Effector memory CD8-positive, alpha-beta T cell (primary cell): ENCODE results near the gene CD274.
"Not testable (repeated sequence)": the region's sequence is repeated elsewhere in the genome, so short reads cannot be mapped to it uniquely, and the experiment has no call there.

Experiments used
- ATAC-seq: fragments of 150-1000 bp; cut with Tn5 transposase; replicated peaks from 2 replicates; pipeline ENCODE4 v1.10.0; 2021; ENCODE audit warnings: mild to moderate bottlenecking, moderate library complexity
- DNase-seq, 3 experiments: peaks; one replicate each; pipeline ENCODE4 v3.0.0; 2021
- H3K27ac Mint-ChIP-seq, 2 donors: one replicate each; pipeline ENCODE4 v1.8.0; 2022; ENCODE audit warnings: mild to moderate bottlenecking in 2 of 2, mixed read lengths in 2 of 2, moderate library complexity in 2 of 2
- H3K27me3 Mint-ChIP-seq, 2 donors: one replicate each; pipeline ENCODE4 v1.8.0; 2022; ENCODE audit warnings: mixed read lengths in 2 of 2
- H3K36me3 Mint-ChIP-seq: one replicate; pipeline ENCODE4 v1.8.0; 2022; ENCODE audit warnings: mild to moderate bottlenecking, moderate library complexity, mixed read lengths; ENCODE audit not compliant: insufficient read depth
- H3K4me1 Mint-ChIP-seq, 2 donors: one replicate each; pipeline ENCODE4 v1.8.0; 2022; ENCODE audit warnings: low read depth in 2 of 2, mixed read lengths in 2 of 2
- H3K4me3 Mint-ChIP-seq, 2 donors: one replicate each; pipeline ENCODE4 v1.8.0; 2022; ENCODE audit warnings: mild to moderate bottlenecking in 2 of 2, mixed read lengths in 2 of 2, moderate library complexity in 2 of 2
- H3K9me3 Mint-ChIP-seq, 2 donors: one replicate each; pipeline ENCODE4 v1.8.0; 2022; ENCODE audit warnings: mixed read lengths in 2 of 2

CD274 gene

DNA sequence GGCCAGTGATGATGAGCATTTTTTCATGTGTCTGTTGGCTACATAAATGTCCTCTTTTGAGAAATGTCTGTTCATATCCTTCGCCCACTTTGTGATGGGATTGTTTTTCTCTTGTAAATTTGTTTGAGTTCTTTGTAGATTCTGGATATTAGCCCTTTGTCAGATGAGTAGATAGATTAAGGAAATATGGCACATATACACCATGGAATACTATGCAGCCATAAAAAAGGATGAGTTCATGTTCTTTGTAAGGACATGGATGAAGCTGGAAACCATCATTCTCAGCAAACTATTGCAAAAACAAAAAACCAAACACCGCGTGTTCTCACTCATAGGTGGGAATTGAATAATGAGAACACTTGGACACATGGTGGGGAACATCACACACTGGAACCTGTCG lies 5.2 kb upstream of the CD274 start:
- not testable (repeated sequence) for H3K36me3 Mint-ChIP-seq, H3K4me3 Mint-ChIP-seq, ATAC-seq, H3K9me3 Mint-ChIP-seq, H3K27me3 Mint-ChIP-seq, H3K27ac Mint-ChIP-seq, DNase-seq
- peaks cover 14 to 17% of the 10 kb centered on the region in 2 donors for H3K4me1 Mint-ChIP-seq

DNA sequence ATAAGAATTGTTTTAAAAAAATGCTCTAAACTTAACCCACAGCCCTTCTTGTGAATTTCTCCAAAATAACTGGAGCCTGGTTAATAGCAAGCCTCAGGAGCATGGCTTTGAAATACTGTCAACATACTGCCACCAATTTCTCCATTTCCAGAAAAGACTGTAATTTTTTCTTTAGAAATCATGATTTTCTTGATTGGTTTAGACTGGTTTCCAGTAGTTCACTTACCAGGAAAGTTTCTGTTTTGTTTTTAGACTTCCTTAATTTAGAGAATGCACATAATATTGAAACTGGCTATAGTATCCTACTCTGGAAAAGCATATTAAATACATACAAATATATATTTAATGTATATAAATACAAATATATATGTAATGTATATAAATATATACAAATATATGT lies 4.5 kb upstream of the CD274 start:
- DNase-seq (no peak), ATAC-seq (no peak)
- peaks cover 4% of the 10 kb centered on the region for H3K36me3 Mint-ChIP-seq
- no peaks in the 10 kb centered on the region for H3K9me3 Mint-ChIP-seq
- H3K4me3 Mint-ChIP-seq = no peak overlapping the region
- peaks cover 14 to 18% of the 10 kb centered on the region in 2 donors for H3K4me1 Mint-ChIP-seq
- H3K27me3 Mint-ChIP-seq = no peaks in the 10 kb centered on the region
- no peak overlapping the region for H3K27ac Mint-ChIP-seq

DNA sequence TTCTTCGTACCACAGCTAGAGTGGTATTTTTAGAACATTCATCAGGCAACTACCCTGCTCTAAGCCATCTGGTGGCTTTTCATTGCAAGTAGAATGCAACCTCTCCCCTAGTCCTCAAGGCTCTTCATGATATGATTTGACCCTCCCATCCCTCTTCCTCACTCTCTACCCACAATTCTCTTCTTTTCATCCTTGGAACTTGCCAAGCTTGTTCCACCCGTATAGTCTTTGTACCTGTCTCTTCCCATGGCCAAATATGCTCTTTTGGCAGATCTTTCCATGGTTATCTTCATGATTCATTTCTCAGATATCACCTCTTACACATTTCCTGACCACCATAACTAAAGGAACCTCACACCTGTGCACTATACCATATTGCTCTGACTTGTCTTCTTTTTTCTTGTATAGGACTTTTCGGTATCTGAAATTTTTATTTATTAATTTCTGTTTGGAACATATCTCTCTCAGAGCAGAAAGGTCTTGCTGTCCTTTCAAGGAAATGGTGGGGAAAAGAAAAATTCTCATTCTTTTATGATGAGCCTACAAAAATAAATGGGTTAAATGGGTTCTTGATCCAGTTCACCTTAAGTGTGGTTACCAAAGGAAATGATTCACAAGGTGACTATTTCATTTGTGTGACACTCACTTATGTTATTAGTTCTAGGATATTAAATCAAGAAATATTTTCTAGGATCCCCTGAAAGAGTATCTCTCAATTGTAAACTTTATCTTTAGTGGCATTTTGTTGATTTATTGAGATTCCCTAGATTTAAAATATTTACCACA lies 3.7 kb upstream of the CD274 start:
- no peaks in the 10 kb centered on the region for H3K27me3 Mint-ChIP-seq
- peaks cover 20 to 25% of the 10 kb centered on the region in 2 donors for H3K4me1 Mint-ChIP-seq
- peaks cover 4% of the 10 kb centered on the region for H3K36me3 Mint-ChIP-seq
- ATAC-seq (no peak), DNase-seq (no peak)
- H3K4me3 Mint-ChIP-seq = peak overlapping the region in 1 of 2 donors; percentile 56
- H3K27ac Mint-ChIP-seq = no peak overlapping the region
- H3K9me3 Mint-ChIP-seq = no peaks in the 10 kb centered on the region

DNA sequence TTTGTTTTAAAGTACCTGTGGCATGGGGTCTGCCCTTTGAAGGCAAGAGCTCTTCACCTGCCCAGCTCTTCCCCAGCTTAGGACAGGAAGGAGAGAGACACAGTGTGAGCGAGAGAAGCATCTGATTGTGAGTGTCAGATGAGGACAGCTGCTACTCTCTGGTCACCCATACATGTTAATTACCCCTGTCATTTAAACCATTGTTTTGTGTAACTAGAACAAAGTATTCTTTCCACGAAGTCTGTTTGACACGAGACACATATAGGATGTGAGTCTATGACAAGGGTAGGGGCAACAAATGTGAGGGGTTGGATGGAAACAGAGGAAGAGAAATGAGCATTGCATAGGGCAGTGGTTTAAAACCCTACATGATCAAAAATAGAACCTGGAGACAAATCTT lies 3.0 kb upstream of the CD274 start:
- DNase-seq (no peak), ATAC-seq (no peak)
- Mint-ChIP-seq H3K27ac (peak overlapping the region; percentile 44 to 51), H3K4me3 (peak overlapping the region in 1 of 2 donors; percentile 56), H3K4me1 (peaks cover 25 to 30% of the 10 kb centered on the region in 2 donors), H3K27me3 (no peaks in the 10 kb centered on the region), H3K36me3 (peaks cover 4% of the 10 kb centered on the region), H3K9me3 (no peaks in the 10 kb centered on the region)

DNA sequence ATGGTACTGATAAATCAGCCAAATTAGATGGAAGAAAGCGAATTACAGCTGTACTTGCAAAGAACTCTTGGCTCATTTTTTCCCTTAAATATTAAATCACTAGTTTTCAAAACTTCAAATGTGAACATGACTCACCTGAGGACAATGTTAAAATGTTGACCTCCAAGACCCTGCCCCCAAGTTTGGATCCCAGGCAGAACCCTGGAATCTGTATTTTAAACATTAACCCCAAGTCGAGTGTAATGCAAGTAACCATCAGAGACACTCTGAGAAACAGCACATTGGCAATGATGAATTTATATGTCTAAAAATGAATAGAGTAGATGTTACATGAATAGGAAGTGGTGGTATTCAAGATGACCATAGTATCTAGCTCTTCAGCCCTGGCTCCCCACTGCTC lies 2.3 kb upstream of the CD274 start:
- ATAC-seq (no peak), DNase-seq (no peak)
- Mint-ChIP-seq H3K4me3 (no peak overlapping the region), H3K27ac (peak overlapping the region; percentile 51 to 99), H3K4me1 (peaks cover 30 to 31% of the 10 kb centered on the region in 2 donors), H3K27me3 (no peaks in the 10 kb centered on the region), H3K36me3 (peaks cover 4% of the 10 kb centered on the region), H3K9me3 (no peaks in the 10 kb centered on the region)

DNA sequence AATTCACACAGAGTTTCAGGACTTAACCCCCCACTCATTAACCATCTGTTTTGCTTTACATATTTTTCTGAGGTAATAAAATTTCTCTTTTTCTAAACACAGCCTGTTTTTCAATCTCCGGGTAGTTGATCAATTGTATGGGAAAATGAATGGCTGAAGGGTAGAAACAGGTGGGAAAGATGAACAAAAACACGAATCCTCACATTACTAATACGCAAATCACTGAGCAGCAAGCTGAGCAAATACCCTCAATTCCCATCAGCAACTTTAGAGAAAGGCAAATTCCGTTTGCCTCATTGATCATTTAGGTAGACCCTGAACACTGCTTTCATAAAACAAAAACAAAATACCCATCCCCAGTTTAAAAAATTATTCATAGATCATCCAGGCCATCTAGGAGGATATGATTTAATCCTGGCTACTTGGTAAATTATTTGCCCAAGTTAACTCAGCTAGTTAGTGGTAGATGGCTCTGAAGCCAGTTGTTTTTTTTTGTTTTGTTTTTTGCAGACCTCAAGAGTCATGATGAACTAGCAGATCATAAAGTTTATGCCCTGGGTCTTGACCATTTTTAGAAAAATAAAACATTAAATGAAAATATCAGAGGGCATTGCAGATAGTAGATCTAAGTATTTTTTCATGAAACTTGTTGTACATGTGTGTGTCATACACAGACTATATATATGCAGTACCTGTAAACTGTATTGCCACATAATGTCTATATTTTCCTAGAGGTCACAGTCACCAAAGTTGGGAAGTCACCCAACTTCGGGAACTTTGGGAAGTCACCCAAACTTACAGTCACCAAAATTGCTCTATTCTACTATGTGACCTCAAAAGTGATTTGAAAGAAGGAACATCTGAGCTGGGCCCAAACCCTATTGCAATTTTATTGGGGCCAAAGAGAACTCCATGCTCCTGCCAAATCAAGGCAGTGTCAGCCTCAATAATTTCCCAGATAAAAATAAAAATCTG lies 1.6 kb upstream of the CD274 start:
- H3K4me1 Mint-ChIP-seq = peaks cover 31% of the 10 kb centered on the region in 2 donors
- H3K9me3 Mint-ChIP-seq = no peaks in the 10 kb centered on the region
- peak overlapping the region; percentile 91 to 94 for H3K4me3 Mint-ChIP-seq
- ATAC-seq (no peak), DNase-seq (no peak)
- peaks cover 4% of the 10 kb centered on the region for H3K36me3 Mint-ChIP-seq
- no peaks in the 10 kb centered on the region for H3K27me3 Mint-ChIP-seq
- H3K27ac Mint-ChIP-seq = peak overlapping the region; percentile 96 to 99

DNA sequence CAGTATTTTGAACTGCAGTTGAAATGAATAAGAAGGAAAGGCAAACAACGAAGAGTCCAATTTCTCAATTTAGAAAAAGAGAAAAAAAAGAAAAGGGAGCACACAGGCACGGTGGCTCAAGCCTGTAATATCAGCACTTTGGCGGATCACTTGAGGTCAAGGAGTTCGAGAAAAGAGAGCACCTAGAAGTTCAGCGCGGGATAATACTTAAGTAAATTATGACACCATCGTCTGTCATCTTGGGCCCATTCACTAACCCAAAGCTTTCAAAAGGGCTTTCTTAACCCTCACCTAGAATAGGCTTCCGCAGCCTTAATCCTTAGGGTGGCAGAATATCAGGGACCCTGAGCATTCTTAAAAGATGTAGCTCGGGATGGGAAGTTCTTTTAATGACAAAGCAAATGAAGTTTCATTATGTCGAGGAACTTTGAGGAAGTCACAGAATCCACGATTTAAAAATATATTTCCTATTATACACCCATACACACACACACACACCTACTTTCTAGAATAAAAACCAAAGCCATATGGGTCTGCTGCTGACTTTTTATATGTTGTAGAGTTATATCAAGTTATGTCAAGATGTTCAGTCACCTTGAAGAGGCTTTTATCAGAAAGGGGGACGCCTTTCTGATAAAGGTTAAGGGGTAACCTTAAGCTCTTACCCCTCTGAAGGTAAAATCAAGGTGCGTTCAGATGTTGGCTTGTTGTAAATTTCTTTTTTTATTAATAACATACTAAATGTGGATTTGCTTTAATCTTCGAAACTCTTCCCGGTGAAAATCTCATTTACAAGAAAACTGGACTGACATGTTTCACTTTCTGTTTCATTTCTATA lies 602 bp upstream of the CD274 start:
- Mint-ChIP-seq H3K4me1 (peaks cover 31% of the 10 kb centered on the region in 2 donors), H3K9me3 (no peaks in the 10 kb centered on the region), H3K27me3 (no peaks in the 10 kb centered on the region), H3K27ac (peak overlapping the region; percentile 96 to 99), H3K4me3 (peak overlapping the region; percentile 91 to 94), H3K36me3 (peaks cover 4% of the 10 kb centered on the region)
- DNase-seq (no peak), ATAC-seq (peak; percentile 5)

DNA sequence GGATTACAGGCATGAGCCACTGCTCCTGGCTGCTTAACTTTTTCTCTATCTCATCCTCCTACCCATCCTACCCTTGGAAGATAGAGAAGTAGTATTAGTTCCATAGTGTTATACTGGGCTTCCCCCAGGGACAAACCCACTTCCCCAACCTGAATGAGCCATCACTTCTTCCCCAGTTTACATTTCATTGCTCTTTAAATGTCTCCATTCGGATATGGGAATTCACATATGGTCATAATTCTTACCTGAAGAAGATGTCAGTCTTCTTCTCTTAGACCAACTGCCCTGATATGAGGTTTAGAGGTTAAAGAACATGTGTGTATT lies 1.9 kb downstream of the CD274 start:
- H3K27ac Mint-ChIP-seq = peak overlapping the region; percentile 96 to 99
- peak overlapping the region; percentile 91 to 94 for H3K4me3 Mint-ChIP-seq
- H3K9me3 Mint-ChIP-seq = no peaks in the 10 kb centered on the region
- H3K4me1 Mint-ChIP-seq = peaks cover 28 to 33% of the 10 kb centered on the region in 2 donors
- ATAC-seq (no peak), DNase-seq (no peak)
- H3K36me3 Mint-ChIP-seq = peaks cover 4% of the 10 kb centered on the region
- H3K27me3 Mint-ChIP-seq = no peaks in the 10 kb centered on the region

DNA sequence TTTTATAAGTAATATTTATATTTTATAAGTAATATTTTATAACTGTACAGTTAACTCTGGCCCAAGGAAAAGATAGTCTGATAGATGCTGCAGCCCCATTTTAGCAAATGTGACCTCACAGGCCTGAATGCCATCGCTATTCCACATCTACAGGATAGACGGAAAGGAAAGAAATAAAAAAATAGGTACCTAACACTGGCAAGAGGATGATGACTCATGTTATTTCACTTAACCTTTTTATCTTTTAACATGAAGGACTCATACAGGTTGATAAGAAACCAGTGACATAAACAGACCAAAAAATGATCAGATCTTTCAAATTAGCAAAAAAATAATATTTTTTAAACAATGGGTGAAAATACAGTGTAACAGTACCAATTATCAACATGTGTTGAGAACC lies 2.7 kb downstream of the CD274 start:
- H3K9me3 Mint-ChIP-seq = no peaks in the 10 kb centered on the region
- H3K36me3 Mint-ChIP-seq = peaks cover 4% of the 10 kb centered on the region
- H3K27ac Mint-ChIP-seq = peak overlapping the region in 1 of 2 donors; percentile 99
- no peak overlapping the region for H3K4me3 Mint-ChIP-seq
- no peak for DNase-seq
- H3K4me1 Mint-ChIP-seq = peaks cover 26 to 30% of the 10 kb centered on the region in 2 donors
- ATAC-seq = no peak
- H3K27me3 Mint-ChIP-seq = no peaks in the 10 kb centered on the region

DNA sequence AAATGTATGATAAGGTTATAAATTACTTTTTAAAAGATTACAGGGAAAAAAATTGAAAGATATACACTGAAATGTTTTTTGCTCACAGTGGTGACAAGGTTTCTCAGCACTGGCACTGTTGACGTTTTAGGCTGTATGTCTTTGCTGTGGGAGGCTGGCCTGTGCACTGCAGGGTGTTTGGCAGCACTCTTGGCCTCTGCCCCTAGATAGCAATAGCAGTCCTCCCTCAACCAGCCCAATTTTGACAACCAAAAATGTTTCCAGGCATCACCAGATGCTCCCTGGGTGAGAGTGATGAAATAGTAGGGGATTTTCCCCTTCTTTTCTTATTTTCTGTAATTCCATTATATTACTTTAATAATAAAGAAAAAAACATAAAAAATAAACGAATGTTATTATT lies 3.3 kb downstream of the CD274 start:
- H3K4me1 Mint-ChIP-seq = peaks cover 26 to 32% of the 10 kb centered on the region in 2 donors

DNA sequence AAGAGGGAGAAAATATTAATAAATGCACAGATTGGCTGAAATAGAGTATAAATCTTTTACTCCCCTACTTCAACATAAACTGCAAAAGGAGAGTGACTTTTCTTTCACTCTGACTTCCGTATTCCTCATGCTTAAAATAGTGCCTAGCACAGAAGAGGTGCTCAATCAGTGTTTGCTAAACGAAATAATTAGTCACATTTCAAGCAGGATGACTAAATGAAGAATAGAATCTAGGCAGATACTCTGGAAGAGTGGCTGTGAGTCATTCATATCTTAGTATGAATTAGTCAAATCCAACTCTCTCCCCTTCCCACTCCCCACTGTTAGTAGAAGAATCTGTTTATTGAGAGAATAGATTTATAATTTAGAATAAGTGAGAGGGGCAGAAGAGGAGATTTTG lies 4.8 kb downstream of the CD274 start:
- peak overlapping the region in 1 of 2 donors; percentile 71 for H3K27ac Mint-ChIP-seq
- H3K27me3 Mint-ChIP-seq = no peaks in the 10 kb centered on the region
- no peak for DNase-seq
- peaks cover 4% of the 10 kb centered on the region for H3K36me3 Mint-ChIP-seq
- no peaks in the 10 kb centered on the region for H3K9me3 Mint-ChIP-seq
- no peak for ATAC-seq
- H3K4me1 Mint-ChIP-seq = peaks cover 27 to 37% of the 10 kb centered on the region in 2 donors
- H3K4me3 Mint-ChIP-seq = peak overlapping the region in 1 of 2 donors; percentile 54

More for the DNA sequence above, 3.3 kb downstream of the CD274 start:
- Mint-ChIP-seq H3K4me3 (no peak overlapping the region), H3K36me3 (peaks cover 4% of the 10 kb centered on the region), H3K9me3 (no peaks in the 10 kb centered on the region), H3K27me3 (no peaks in the 10 kb centered on the region), H3K27ac (no peak overlapping the region)
- ATAC-seq (no peak), DNase-seq (no peak)

DNA sequence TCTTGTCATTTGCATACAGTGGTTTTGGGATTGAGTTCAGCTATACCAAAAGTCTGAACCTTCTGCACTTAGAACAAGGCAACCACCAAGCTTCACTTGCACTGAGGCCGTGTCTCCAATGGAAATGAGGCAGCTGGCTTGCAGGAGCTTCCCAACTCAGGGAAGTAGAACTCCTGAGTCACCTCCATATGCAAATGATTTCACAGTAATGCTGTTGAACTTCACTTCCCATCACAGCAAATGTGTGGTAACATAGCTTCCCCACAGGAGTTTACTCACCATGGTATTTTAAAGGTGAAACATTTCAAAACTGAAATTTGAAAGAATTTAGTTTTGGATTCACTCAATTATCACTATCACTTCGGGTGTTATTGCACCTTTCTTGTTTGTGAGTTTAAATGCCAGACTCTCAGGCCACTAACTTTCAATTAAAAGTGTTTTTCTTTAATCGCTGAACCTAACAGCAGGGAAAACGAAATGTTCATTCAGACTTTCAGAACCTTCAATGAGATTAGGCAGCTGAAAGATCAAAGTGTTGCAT lies 9.0 kb downstream of the CD274 start:
- DNase-seq (no peak), ATAC-seq (no peak)
- Mint-ChIP-seq H3K4me3 (no peak overlapping the region), H3K4me1 (peaks cover 11 to 21% of the 10 kb centered on the region in 2 donors), H3K27ac (peak overlapping the region in 1 of 2 donors; percentile 61), H3K27me3 (no peaks in the 10 kb centered on the region), H3K36me3 (peaks cover 10% of the 10 kb centered on the region), H3K9me3 (no peaks in the 10 kb centered on the region)

DNA sequence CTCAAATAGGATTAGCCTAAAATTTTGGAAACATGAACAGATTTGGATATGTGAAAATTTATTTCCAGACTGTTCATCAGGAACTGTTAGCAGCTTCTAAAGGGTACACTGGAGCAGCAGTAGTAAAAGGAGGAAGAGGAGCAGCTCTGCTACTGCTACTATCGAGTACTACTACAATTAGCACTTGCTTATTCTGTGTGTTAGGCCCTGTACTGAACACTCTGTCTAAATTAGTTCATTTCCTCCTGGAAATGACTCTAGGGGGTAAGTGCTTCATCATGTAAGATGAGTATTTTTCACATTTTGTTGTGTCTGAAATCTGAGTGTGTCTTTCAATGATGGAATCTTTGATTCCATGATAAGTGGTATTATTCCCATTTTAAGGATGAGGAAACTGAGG lies 9.8 kb downstream of the CD274 start:
- no peak overlapping the region for H3K4me3 Mint-ChIP-seq
- H3K27me3 Mint-ChIP-seq = no peaks in the 10 kb centered on the region
- no peak for ATAC-seq
- H3K4me1 Mint-ChIP-seq = peaks cover 9 to 16% of the 10 kb centered on the region in 2 donors
- DNase-seq = no peak
- H3K9me3 Mint-ChIP-seq = no peaks in the 10 kb centered on the region
- peaks cover 18% of the 10 kb centered on the region for H3K36me3 Mint-ChIP-seq
- H3K27ac Mint-ChIP-seq = peak overlapping the region; percentile 35 to 61
